ENCODE measurements around the gene ILF2.

GRCh38 chr1:153649137-153649862, 21.5 kb downstream of the ILF2 start:
- no peak; the same call in 1 of the 2 replicates for TF ChIP-seq POLR2A (IDR thresholded peaks at IDR 0.05; ENCODE audit: low read depth, low read length)
- TF ChIP-seq TAF1 (IDR thresholded peaks at IDR 0.05; ENCODE audit: borderline replicate concordance, low read depth, low read length): no peak
- peak; percentile 37; the same call in 1 of the 2 replicates for TF ChIP-seq POLR2AphosphoS5 (IDR thresholded peaks at IDR 0.05; ENCODE audit: low read depth, low read length)

All from GM12892 (cell line).